ENCODE data around the gene HHIPL2.

HHIPL2 gene

GRCh38 chr1:222582099-222582774, 34.3 kb upstream of the HHIPL2 start (continued):
- TF ChIP-seq PRDM6 (tag by site-specific recombination; IDR thresholded peaks at IDR 0.05) (peak; percentile 67), ZNF843 (tag by site-specific recombination; IDR thresholded peaks at IDR 0.05) (no peak), ZEB2 (tag by site-specific recombination; IDR thresholded peaks at IDR 0.05) (peak; percentile 43; the same call in 1 of the 2 replicates), ZNF174 (tag by site-specific recombination; IDR thresholded peaks at IDR 0.05) (no peak), ZNF629 (tag by site-specific recombination; IDR thresholded peaks at IDR 0.05) (peak; percentile 63; the same call in 1 of the 2 replicates), ZNF623 (tag by site-specific recombination; IDR thresholded peaks at IDR 0.05) (no peak), ZNF354C (tag by site-specific recombination; IDR thresholded peaks at IDR 0.05; ENCODE audit: borderline replicate concordance, low read depth) (no peak), PRDM1 (tag by site-specific recombination; IDR thresholded peaks at IDR 0.05) (peak; percentile 74), SP3 (tag by site-specific recombination; IDR thresholded peaks at IDR 0.05) (peak; percentile 62), ZBTB10 (tag by site-specific recombination; IDR thresholded peaks at IDR 0.05) (no peak), KLF10 (tag by site-specific recombination; IDR thresholded peaks at IDR 0.05) (peak; percentile 26; the same call in 1 of the 2 replicates), ZBTB17 (tag by site-specific recombination; IDR thresholded peaks at IDR 0.05) (0 out of 2 replicates have a peak, but pooled peaks have one; percentile 15), ZNF140 (tag by site-specific recombination; IDR thresholded peaks at IDR 0.05) (peak; percentile 83; the same call in 1 of the 2 replicates), SP7 (tag by site-specific recombination; IDR thresholded peaks at IDR 0.05) (0 out of 2 replicates have a peak, but pooled peaks have one; percentile 26), INSM2 (tag by site-specific recombination; IDR thresholded peaks at IDR 0.05) (0 out of 2 replicates have a peak, but pooled peaks have one; percentile 27), ZNF138 (tag by site-specific recombination; IDR thresholded peaks at IDR 0.05; ENCODE audit: borderline replicate concordance) (no peak), ZNF391 (tag by site-specific recombination; IDR thresholded peaks at IDR 0.05; ENCODE audit: borderline replicate concordance, low read depth) (no peak), ZNF692 (tag by site-specific recombination; IDR thresholded peaks at IDR 0.05) (peak; percentile 11; the same call in 1 of the 2 replicates), ZNF48 (tag by site-specific recombination; IDR thresholded peaks at IDR 0.05) (no peak), TSHZ1 (tag by site-specific recombination; IDR thresholded peaks at IDR 0.05; ENCODE audit: borderline replicate concordance) (peak; percentile 36; the same call in 1 of the 2 replicates), ZNF433 (tag by site-specific recombination; IDR thresholded peaks at IDR 0.05; ENCODE audit: low read depth) (no peak), WT1 (tag by site-specific recombination; IDR thresholded peaks at IDR 0.05) (0 out of 2 replicates have a peak, but pooled peaks have one; percentile 14), CTCF (tag by site-specific recombination; IDR thresholded peaks at IDR 0.05) (no peak)
